Fibroblast of pulmonary artery (primary cell): ENCODE results near the gene ASL.
"Not testable (repeated sequence)": the region's sequence is repeated elsewhere in the genome, so short reads cannot be mapped to it uniquely, and the experiment has no call there.

Source experiments
- DNase-seq: peaks from one replicate; pipeline ENCODE4 v3.0.0-alpha.2; 2010; ENCODE audit warnings: low read depth
- H3K4me3 ChIP-seq: replicated peaks from 2 replicates; pipeline ENCODE4 v1.5.1; 2011; ENCODE audit warnings: low read depth, mild to moderate bottlenecking, control low read depth, low read length, moderate library complexity
- CTCF ChIP-seq: IDR thresholded peaks from 2 replicates; pipeline ENCODE4 v1.5.1; 2011; ENCODE audit warnings: mild to moderate bottlenecking, control low read depth, low read length, inconsistent platforms; ENCODE audit errors: missing control alignments

The ASL gene

GRCh38 chr7:66075590-66076461, at the start of gene ASL:
Gene ASL (plus strand): TSS chr7:66075819. CDS start chr7:66076082, 263 bp downstream.
- peak; percentile 88 for DNase-seq
- no peak for TF ChIP-seq CTCF

DNA sequence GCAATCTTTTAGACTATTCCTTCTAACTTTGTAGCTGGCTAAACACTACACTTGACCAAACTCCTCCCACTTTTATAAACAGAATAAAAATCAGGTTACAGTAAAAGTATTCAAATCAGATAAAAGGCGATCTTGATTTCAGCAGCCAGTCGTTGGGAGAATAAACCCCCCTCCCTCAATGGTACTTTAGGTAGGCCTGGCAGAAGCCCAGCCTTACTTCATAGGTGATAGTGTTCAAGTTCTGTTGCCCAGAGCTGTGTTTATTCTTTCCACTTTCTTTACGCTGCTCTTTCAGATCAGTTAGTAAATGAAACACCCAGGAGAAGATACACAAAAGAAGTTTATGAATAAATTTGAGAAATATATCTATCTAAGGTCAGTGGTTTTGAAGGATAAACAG, 47.3 kb upstream of the ASL start:
- not testable (repeated sequence) for DNase-seq, H3K4me3 ChIP-seq

More at GRCh38 chr7:66075590-66076461, at the start of gene ASL:
- peak within 1 kb of the TSS; percentile 73 for H3K4me3 ChIP-seq

DNA sequence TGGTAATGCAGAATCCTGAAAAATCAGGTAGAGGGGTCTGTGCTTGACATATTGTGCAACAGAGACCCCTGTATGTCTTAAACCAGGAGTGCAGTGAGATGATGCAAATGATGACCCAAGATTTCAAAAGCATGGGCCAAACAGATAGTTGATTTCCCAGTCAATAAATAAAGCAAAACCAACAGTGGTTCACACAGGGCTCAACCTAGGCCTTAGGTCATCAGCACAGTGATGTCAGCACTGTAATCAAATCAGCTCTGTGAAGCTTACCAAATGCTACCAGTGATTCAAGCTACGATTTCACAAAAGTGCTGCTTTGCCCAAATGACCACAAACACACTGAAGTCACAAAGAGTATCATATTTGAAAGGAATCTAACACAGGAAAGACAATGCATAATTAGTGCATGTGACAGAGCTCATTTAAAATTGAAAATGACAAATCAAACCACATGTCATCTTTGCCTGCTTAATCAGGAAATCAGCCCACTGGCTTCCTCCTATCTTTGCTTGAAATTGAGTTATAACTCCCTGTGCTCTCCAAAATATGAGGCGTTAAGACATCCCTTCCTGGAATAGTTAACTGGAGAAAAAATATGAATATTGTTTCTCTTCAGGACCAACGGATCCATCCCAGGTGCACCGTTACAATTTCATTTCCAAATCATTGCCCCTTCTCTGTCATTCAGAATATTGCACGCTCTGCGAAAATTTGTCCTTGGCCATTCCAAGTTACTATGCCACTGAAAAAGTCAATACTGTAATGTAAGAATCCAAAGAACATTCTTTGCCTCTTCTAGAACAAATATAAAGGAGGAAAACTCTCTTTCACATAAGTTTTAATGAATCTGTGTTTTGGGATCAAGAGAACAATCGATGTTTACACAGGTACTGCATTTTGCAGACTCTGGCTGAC, 41.9 kb upstream of the ASL start:
- H3K4me3 ChIP-seq: no peak overlapping the region
- DNase-seq: no peak
- no peak for TF ChIP-seq CTCF

GRCh38 chr7:66034436-66035010, 41.1 kb upstream of the ASL start:
- not testable (repeated sequence) for DNase-seq, H3K4me3 ChIP-seq

GRCh38 chr7:66036382-66036781, 39.2 kb upstream of the ASL start:
- DNase-seq: no peak
- no peak for TF ChIP-seq CTCF
- no peak overlapping the region for H3K4me3 ChIP-seq

DNA sequence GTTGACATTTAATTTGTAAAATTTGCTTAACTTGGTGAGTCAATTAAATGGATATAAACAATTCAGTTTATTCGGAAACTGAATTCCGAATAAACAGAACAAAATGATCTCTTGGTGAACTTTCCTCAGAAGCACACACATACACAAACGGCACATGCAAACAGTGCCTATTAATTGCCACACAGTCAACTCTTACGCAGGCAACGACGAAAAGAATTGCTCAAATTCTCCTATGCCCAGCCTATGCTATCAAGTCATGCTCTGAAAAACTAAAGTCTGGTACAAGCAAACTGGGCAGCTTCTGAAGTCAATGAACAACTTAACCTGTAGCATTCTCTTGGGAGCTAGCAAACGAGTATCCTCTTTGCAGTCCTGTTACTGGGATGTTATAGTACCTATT, 38.8 kb upstream of the ASL start:
- TF ChIP-seq CTCF: no peak

GRCh38 chr7:66039094-66039670, 36.4 kb upstream of the ASL start:
- H3K4me3 ChIP-seq: no peak overlapping the region
- DNase-seq: no peak
- no peak for TF ChIP-seq CTCF

More for the DNA sequence above, 38.8 kb upstream of the ASL start:
- no peak overlapping the region for H3K4me3 ChIP-seq
- DNase-seq: no peak
